Fibroblast of villous mesenchyme (primary cell): ENCODE results near the gene GMDS. TPM values are rescaled to one million over a fixed set of nuclear protein-coding genes. Genes with fewer than 3 reads are reported as not detected.

Experiments
- DNase-seq: peaks from one replicate; pipeline ENCODE4 v3.0.0-alpha.2; 2010; ENCODE audit warnings: low read depth
- H3K4me3 ChIP-seq: 2 replicates; pipeline ENCODE4 v1.5.1; 2011; ENCODE audit warnings: low read depth, mild to moderate bottlenecking, low read length
- CTCF ChIP-seq: IDR thresholded peaks from 2 replicates; pipeline ENCODE4 v1.5.1; 2012; ENCODE audit warnings: low read depth, mild to moderate bottlenecking, low read length; ENCODE audit not compliant: insufficient read depth
- total RNA-seq: library from RNA; depleted of rRNA; stranded (reverse); fragments of >200 nt; gene quantifications from 2 replicates; pipeline ENCODE4 v1.2.3, GENCODE V29; 2012

Gene GMDS
- total RNA-seq, 1 donor = 6.5 TPM

DNA sequence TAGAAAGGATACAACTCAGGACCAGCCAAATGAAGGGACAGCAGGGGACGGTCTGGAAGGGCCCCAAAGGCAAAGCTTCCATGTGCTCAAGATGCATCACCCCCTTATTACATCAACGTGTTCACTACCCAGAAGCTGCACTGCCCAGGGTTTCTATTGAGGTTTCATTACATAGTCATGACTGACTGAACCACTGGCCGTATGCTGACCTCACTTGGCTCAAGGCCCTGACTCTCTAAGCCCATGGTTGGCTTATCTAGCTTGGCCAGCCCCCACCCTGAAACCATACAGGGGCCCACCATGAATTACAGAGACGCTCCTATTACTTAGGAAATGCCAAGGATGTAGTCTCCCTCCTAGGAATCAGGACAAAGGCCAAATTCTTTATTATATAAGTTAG, 456.3 kb downstream of the GMDS start:
- DNase-seq = no peak
- no peak for TF ChIP-seq CTCF
- H3K4me3 ChIP-seq = no peak overlapping the region

- no peak for DNase-seq
- H3K4me3 ChIP-seq = no peak overlapping the region
- TF ChIP-seq CTCF = no peak
Measured at GRCh38 chr6:1787894-1788293, 457.5 kb downstream of the GMDS start.

GRCh38 chr6:1786455-1787453, 458.7 kb downstream of the GMDS start:
- no peak for TF ChIP-seq CTCF
- H3K4me3 ChIP-seq = no peak overlapping the region
- no peak for DNase-seq

- DNase-seq = no peak
- TF ChIP-seq CTCF = no peak
- no peak overlapping the region for H3K4me3 ChIP-seq
Measured at GRCh38 chr6:1784422-1784884, 461.0 kb downstream of the GMDS start.

DNA sequence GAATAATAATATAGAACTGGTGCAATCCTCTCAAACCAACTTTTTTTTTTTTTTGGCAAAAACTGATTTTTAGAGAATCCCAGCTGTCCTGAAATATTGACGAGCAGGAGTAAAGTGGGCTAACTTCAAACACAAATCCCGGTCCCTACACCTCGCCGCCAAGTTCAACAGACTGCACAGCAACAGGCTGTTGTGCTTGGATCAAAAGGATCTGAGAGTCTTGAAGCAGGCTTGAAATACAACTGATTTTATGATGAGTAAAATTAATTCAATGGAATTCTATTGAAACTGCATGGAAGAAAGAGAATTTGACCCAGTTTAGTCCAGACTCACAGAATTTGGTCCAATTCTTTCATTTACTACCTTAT, 463.6 kb downstream of the GMDS start:
- no peak overlapping the region for H3K4me3 ChIP-seq
- TF ChIP-seq CTCF = no peak
- DNase-seq = no peak

DNA sequence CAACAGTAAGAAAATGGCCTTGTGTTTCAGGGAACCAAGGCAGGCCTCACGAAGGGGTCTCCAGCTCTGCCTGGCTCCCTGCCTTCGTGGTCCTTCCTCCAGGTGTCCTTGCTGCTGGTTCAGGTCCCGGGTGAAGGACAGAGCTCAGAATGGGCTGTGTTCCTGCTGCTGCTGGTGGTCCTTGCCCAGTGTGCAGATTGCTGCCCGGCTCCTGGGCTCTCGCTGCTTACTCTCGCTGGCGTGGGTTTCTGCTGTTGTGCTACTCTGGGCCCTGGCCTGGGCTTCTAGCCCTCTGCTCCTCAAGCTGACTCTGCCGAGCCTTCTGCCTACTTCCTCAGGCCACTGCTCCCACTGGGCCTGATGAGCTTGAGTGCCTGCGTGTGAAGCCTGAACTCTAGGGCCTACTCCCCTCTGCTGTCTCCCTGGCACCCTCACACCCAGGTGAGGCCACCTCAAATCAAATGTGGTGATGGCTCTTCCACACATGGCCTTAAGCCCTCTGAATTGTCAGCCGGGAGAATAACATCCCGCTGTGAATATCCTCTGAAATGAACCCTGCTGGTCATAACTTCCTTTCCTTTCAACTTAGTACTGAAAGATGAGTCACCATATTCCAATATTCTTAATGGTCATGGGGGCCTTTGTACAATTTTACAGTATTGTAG, 464.1 kb downstream of the GMDS start:
- no peak for TF ChIP-seq CTCF
- H3K4me3 ChIP-seq = no peak overlapping the region
- DNase-seq = no peak
